ENCODE results near the gene ANKRD9.

GRCh38 chr14:102505775-102506625 is 3.6 kb downstream of the ANKRD9 start:
- TF ChIP-seq CTCF (IDR thresholded peaks at IDR 0.05) (no peak), EZH2phosphoT487 (IDR thresholded peaks at IDR 0.05) (no peak)

Data from neural progenitor cell (in vitro differentiated cells).